Mammary epithelial cell (primary cell): ENCODE measurements around the gene KMT2C.

Experiments
- EZH2 ChIP-seq: IDR thresholded peaks from 2 replicates; pipeline ENCODE4 v1.6.1; 2012; ENCODE audit warnings: low read length, inconsistent platforms, borderline replicate concordance
- TF ChIP-seq, protein P1 (sequence below), 2 donors: IDR thresholded peaks in 1 of 2; conservative IDR thresholded peaks in 1 of 2; 2 replicates each; pipeline ENCODE4 v1.5.1; 2011 to 2012; ENCODE audit warnings: inconsistent platforms in 2 of 2, low read length in 2 of 2, mild to moderate bottlenecking in 2 of 2, control low read depth in 1 of 2, low read depth in 1 of 2; ENCODE audit not compliant: insufficient read depth in 1 of 2; ENCODE audit errors: extremely low read depth in 1 of 2

DNA sequence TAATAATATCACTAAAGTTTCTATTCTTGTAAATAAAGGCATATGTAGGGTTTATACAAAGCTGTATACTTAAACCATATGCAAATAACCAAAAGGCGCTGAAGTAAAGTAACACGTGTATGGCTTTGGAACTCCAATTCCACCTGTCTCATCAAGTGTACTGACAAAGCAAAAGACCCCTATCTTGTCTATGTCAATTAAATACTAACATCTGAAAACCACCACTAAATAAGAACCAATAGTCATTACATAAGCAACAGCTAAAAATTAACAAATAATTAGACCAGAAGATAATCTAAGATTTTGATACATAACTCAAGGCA lies 93.9 kb downstream of the KMT2C start:
- TF ChIP-seq, protein P1, sequence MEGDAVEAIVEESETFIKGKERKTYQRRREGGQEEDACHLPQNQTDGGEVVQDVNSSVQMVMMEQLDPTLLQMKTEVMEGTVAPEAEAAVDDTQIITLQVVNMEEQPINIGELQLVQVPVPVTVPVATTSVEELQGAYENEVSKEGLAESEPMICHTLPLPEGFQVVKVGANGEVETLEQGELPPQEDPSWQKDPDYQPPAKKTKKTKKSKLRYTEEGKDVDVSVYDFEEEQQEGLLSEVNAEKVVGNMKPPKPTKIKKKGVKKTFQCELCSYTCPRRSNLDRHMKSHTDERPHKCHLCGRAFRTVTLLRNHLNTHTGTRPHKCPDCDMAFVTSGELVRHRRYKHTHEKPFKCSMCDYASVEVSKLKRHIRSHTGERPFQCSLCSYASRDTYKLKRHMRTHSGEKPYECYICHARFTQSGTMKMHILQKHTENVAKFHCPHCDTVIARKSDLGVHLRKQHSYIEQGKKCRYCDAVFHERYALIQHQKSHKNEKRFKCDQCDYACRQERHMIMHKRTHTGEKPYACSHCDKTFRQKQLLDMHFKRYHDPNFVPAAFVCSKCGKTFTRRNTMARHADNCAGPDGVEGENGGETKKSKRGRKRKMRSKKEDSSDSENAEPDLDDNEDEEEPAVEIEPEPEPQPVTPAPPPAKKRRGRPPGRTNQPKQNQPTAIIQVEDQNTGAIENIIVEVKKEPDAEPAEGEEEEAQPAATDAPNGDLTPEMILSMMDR (conservative IDR thresholded peaks at IDR 0.05 in 1 of 2, IDR thresholded peaks at IDR 0.05 in 1 of 2; ENCODE audit: extremely low read depth in 1 of 2, insufficient read depth in 1 of 2, low read depth in 1 of 2, low read length in 2 of 2), result no peak
- TF ChIP-seq EZH2, result no peak
